ENCODE measurements around the gene KAT6B. TPM values are rescaled to one million over a fixed set of nuclear protein-coding genes. Genes with fewer than 3 reads are reported as not detected.

Gene KAT6B
- total RNA-seq, 4 donors from 2014 or later = 12.0 to 37.7 (median 21.6) TPM

- DNase-seq (no peak), ATAC-seq (no peak)
- Histone ChIP-seq H3K27me3 (no peaks in the 10 kb centered on the region), H3K4me1 (peaks cover 16 to 31% of the 10 kb centered on the region in 2 donors), H3K36me3 (no peaks in the 10 kb centered on the region), H3K27ac (no peak overlapping the region), H3K9me3 (no peaks in the 10 kb centered on the region), H3K4me3 (no peak overlapping the region)
- TF ChIP-seq POLR2A (IDR thresholded peaks at IDR 0.05) = no peak
- TF ChIP-seq CTCF (IDR thresholded peaks at IDR 0.05 in 4 of 5, conservative IDR thresholded peaks at IDR 0.05 in 1 of 5) = no peak
- in situ Hi-C loops (cut with MboI; ENCODE audit: low sequenced_read_pairs in 4 of 4) (no loop called here), intact Hi-C loops (cut with DNase I; ENCODE audit: low total_unique reads) (no loop called here)
These were observed 131.0 kb downstream of the KAT6B start for GRCh38 chr10:74957285-74957961.

- in situ Hi-C loops (cut with MboI; ENCODE audit: low sequenced_read_pairs in 4 of 4) = no loop called here
- no peaks in the 10 kb centered on the region for H3K9me3 ChIP-seq
- H3K36me3 ChIP-seq = no peaks in the 10 kb centered on the region
- H3K27me3 ChIP-seq = no peaks in the 10 kb centered on the region
- no peak overlapping the region for H3K4me3 ChIP-seq
- peaks cover 16 to 29% of the 10 kb centered on the region in 2 donors for H3K4me1 ChIP-seq
- no peak for ATAC-seq
- H3K27ac ChIP-seq = no peak overlapping the region
- no peak for TF ChIP-seq CTCF (IDR thresholded peaks at IDR 0.05 in 4 of 5, conservative IDR thresholded peaks at IDR 0.05 in 1 of 5)
- no peak for TF ChIP-seq POLR2A (IDR thresholded peaks at IDR 0.05)
- intact Hi-C loops (cut with DNase I; ENCODE audit: low total_unique reads) = no loop called here
- no peak for DNase-seq
These were observed 131.9 kb downstream of the KAT6B start for GRCh38 chr10:74958316-74958715.

- TF ChIP-seq CTCF (IDR thresholded peaks at IDR 0.05 in 4 of 5, conservative IDR thresholded peaks at IDR 0.05 in 1 of 5) (no peak), POLR2A (IDR thresholded peaks at IDR 0.05) (no peak)
- no peak for ATAC-seq
- H3K36me3 ChIP-seq = no peaks in the 10 kb centered on the region
- H3K4me1 ChIP-seq = peaks cover 19 to 25% of the 10 kb centered on the region in 2 donors
- no peaks in the 10 kb centered on the region for H3K9me3 ChIP-seq
- in situ Hi-C loops (cut with MboI; ENCODE audit: low sequenced_read_pairs in 4 of 4) (no loop called here), intact Hi-C loops (cut with DNase I; ENCODE audit: low total_unique reads) (no loop called here)
- DNase-seq = no peak
- H3K27ac ChIP-seq = no peak overlapping the region
- H3K27me3 ChIP-seq = no peaks in the 10 kb centered on the region
- no peak overlapping the region for H3K4me3 ChIP-seq
These were observed 134.3 kb downstream of the KAT6B start for GRCh38 chr10:74960670-74961069.

- Histone ChIP-seq H3K9me3 (no peaks in the 10 kb centered on the region), H3K27ac (no peak overlapping the region), H3K36me3 (no peaks in the 10 kb centered on the region), H3K4me3 (no peak overlapping the region), H3K27me3 (no peaks in the 10 kb centered on the region), H3K4me1 (peaks cover 12 to 21% of the 10 kb centered on the region in 2 donors)
- intact Hi-C loops (cut with DNase I; ENCODE audit: low total_unique reads) = no loop called here
- ATAC-seq (no peak), DNase-seq (no peak)
- TF ChIP-seq CTCF (IDR thresholded peaks at IDR 0.05 in 4 of 5, conservative IDR thresholded peaks at IDR 0.05 in 1 of 5) = no peak
- in situ Hi-C loops (cut with MboI; ENCODE audit: low sequenced_read_pairs in 4 of 4) = no loop called here
These were observed 136.1 kb downstream of the KAT6B start for GRCh38 chr10:74962517-74962916.

GRCh38 chr10:74963549-74963948 is 137.1 kb downstream of the KAT6B start:
- no peak overlapping the region for H3K4me3 ChIP-seq
- no peaks in the 10 kb centered on the region for H3K36me3 ChIP-seq
- H3K27me3 ChIP-seq = no peaks in the 10 kb centered on the region
- peaks cover 16 to 28% of the 10 kb centered on the region in 2 donors for H3K4me1 ChIP-seq
- no peak for DNase-seq
- H3K9me3 ChIP-seq = no peaks in the 10 kb centered on the region
- H3K27ac ChIP-seq = no peak overlapping the region
- intact Hi-C loops (cut with DNase I; ENCODE audit: low total_unique reads) (no loop called here), in situ Hi-C loops (cut with MboI; ENCODE audit: low sequenced_read_pairs in 4 of 4) (no loop called here)
- ATAC-seq = peak in 1 of 2 donors; percentile 14
- TF ChIP-seq POLR2A (IDR thresholded peaks at IDR 0.05) = no peak
- no peak for TF ChIP-seq CTCF (IDR thresholded peaks at IDR 0.05 in 4 of 5, conservative IDR thresholded peaks at IDR 0.05 in 1 of 5)
